Parathyroid adenoma (tissue), 2 donors: ENCODE data around the gene MAP7.

ENCODE experiments used
- H2AFZ ChIP-seq: fragments of 300-600 bp; sonication (generic); one replicate; pipeline ENCODE4 v1.7.0; 2017; ENCODE audit warnings: antibody characterized with exemption, mild to moderate bottlenecking
- H3K27ac ChIP-seq: fragments of 300-600 bp; sonication (generic); one replicate; pipeline ENCODE4 v1.7.0; 2017
- H3K27me3 ChIP-seq: fragments of 300-600 bp; sonication (generic); one replicate; pipeline ENCODE4 v1.7.0; 2017; ENCODE audit warnings: low read length; ENCODE audit not compliant: control insufficient read depth, insufficient read depth
- H3K36me3 ChIP-seq: fragments of 300-600 bp; sonication (generic); one replicate; pipeline ENCODE4 v1.7.0; 2017; ENCODE audit warnings: low read length; ENCODE audit not compliant: control insufficient read depth, insufficient read depth
- H3K4me1 ChIP-seq: fragments of 300-600 bp; sonication (generic); one replicate; pipeline ENCODE4 v1.7.0; 2017; ENCODE audit warnings: control low read depth
- H3K4me2 ChIP-seq: fragments of 300-600 bp; sonication (generic); one replicate; pipeline ENCODE4 v1.7.0; 2017; ENCODE audit warnings: low read length
- H3K4me3 ChIP-seq: fragments of 300-600 bp; sonication (generic); one replicate; pipeline ENCODE4 v1.7.0; 2017; ENCODE audit warnings: low read depth, low read length
- H3K79me2 ChIP-seq: fragments of 300-600 bp; sonication (generic); one replicate; pipeline ENCODE4 v1.7.0; 2017; ENCODE audit warnings: control low read depth
- H3K9ac ChIP-seq: fragments of 300-600 bp; sonication (generic); one replicate; pipeline ENCODE4 v1.7.0; 2017; ENCODE audit warnings: mild to moderate bottlenecking
- H3K9me3 ChIP-seq: fragments of 300-600 bp; sonication (generic); one replicate; pipeline ENCODE4 v1.7.0; 2017; ENCODE audit warnings: low read length; ENCODE audit not compliant: control insufficient read depth
- TF ChIP-seq, protein P1 (sequence below): fragments of 300-600 bp; sonication (generic); IDR thresholded peaks from one replicate; pipeline ENCODE4 v1.7.0; 2017; ENCODE audit warnings: antibody characterized with exemption, mild to moderate bottlenecking
- donor health status: primary hyperparathyroidism.

Gene MAP7

GRCh38 chr6:136471922-136472321 lies 78.3 kb downstream of the MAP7 start:
- H2AFZ ChIP-seq = no peak overlapping the region
- no peak overlapping the region for H3K27ac ChIP-seq
- H3K9me3 ChIP-seq = no peaks in the 10 kb centered on the region
- peaks cover 16% of the 10 kb centered on the region for H3K4me1 ChIP-seq
- no peak overlapping the region for H3K4me3 ChIP-seq
- H3K79me2 ChIP-seq = peaks cover 17% of the 10 kb centered on the region
- TF ChIP-seq, protein P1, sequence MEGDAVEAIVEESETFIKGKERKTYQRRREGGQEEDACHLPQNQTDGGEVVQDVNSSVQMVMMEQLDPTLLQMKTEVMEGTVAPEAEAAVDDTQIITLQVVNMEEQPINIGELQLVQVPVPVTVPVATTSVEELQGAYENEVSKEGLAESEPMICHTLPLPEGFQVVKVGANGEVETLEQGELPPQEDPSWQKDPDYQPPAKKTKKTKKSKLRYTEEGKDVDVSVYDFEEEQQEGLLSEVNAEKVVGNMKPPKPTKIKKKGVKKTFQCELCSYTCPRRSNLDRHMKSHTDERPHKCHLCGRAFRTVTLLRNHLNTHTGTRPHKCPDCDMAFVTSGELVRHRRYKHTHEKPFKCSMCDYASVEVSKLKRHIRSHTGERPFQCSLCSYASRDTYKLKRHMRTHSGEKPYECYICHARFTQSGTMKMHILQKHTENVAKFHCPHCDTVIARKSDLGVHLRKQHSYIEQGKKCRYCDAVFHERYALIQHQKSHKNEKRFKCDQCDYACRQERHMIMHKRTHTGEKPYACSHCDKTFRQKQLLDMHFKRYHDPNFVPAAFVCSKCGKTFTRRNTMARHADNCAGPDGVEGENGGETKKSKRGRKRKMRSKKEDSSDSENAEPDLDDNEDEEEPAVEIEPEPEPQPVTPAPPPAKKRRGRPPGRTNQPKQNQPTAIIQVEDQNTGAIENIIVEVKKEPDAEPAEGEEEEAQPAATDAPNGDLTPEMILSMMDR = no peak
- no peaks in the 10 kb centered on the region for H3K36me3 ChIP-seq
- H3K27me3 ChIP-seq = no peaks in the 10 kb centered on the region
- H3K9ac ChIP-seq = no peak overlapping the region
- no peak overlapping the region for H3K4me2 ChIP-seq

DNA sequence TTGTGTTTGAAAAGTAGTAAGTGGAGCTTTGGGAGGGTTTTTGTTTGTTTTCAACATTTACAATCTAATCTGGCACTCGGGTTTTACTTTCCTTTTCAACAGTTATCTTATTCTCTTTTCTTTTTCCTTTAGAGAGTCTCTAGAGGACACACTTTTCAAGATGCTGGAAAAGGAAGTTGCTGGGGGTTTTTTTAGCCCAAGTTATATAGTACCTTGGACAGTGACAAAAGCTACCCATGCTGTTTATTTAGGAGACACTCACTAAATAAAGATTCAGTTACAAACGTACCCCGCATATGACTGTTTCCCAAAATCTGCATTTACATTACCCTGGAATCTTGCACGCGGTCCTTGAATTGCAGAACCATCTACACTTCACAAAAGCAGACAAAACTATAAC lies 78.8 kb downstream of the MAP7 start:
- no peak overlapping the region for H3K9ac ChIP-seq

GRCh38 chr6:136470044-136470443 lies 80.2 kb downstream of the MAP7 start:
- TF ChIP-seq, protein P1 = no peak
- Histone ChIP-seq H3K36me3 (no peaks in the 10 kb centered on the region), H3K79me2 (peaks cover 13% of the 10 kb centered on the region), H2AFZ (no peak overlapping the region), H3K4me3 (no peak overlapping the region), H3K4me1 (peaks cover 16% of the 10 kb centered on the region), H3K27ac (no peak overlapping the region), H3K4me2 (no peak overlapping the region), H3K9ac (no peak overlapping the region), H3K27me3 (no peaks in the 10 kb centered on the region), H3K9me3 (no peaks in the 10 kb centered on the region)

More for the DNA sequence above, 78.8 kb downstream of the MAP7 start:
- H3K9me3 ChIP-seq = no peaks in the 10 kb centered on the region
- peaks cover 14% of the 10 kb centered on the region for H3K79me2 ChIP-seq
- H3K36me3 ChIP-seq = no peaks in the 10 kb centered on the region
- H3K4me1 ChIP-seq = peaks cover 16% of the 10 kb centered on the region
- H2AFZ ChIP-seq = no peak overlapping the region
- H3K27me3 ChIP-seq = no peaks in the 10 kb centered on the region
- H3K4me2 ChIP-seq = no peak overlapping the region
- H3K27ac ChIP-seq = no peak overlapping the region
- no peak overlapping the region for H3K4me3 ChIP-seq
- TF ChIP-seq, protein P1 = no peak

GRCh38 chr6:136469154-136469553 lies 81.1 kb downstream of the MAP7 start:
- no peak overlapping the region for H2AFZ ChIP-seq
- H3K9me3 ChIP-seq = no peaks in the 10 kb centered on the region
- H3K4me2 ChIP-seq = no peak overlapping the region
- TF ChIP-seq, protein P1 = no peak
- no peaks in the 10 kb centered on the region for H3K36me3 ChIP-seq
- H3K79me2 ChIP-seq = peaks cover 7% of the 10 kb centered on the region
- H3K27me3 ChIP-seq = no peaks in the 10 kb centered on the region
- no peak overlapping the region for H3K4me3 ChIP-seq
- H3K4me1 ChIP-seq = peaks cover 16% of the 10 kb centered on the region
- no peak overlapping the region for H3K9ac ChIP-seq
- H3K27ac ChIP-seq = no peak overlapping the region

DNA sequence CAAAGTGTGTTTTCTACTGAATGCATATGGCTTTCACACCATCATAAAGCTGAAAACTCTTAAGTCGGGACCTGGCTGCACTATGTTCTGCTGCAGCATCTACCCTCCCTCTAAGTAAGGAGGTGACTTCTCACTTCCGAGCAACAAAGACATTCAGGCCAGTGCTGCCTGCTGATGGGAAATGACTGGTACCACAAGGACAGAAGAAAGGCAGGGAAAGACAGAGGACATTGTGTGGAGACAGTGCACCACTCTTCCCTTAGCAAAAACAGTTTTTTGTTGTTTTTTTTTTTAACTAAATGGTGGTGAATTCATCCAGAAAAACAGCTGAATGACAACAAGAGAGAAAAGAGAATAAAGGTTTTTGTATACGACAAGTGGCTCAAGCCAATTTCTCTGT lies 81.5 kb downstream of the MAP7 start:
- TF ChIP-seq, protein P1 = no peak
- H3K4me2 ChIP-seq = no peak overlapping the region
- H3K4me1 ChIP-seq = peaks cover 16% of the 10 kb centered on the region
- H3K79me2 ChIP-seq = peaks cover 6% of the 10 kb centered on the region
- no peak overlapping the region for H3K9ac ChIP-seq
- no peak overlapping the region for H3K27ac ChIP-seq
- no peaks in the 10 kb centered on the region for H3K36me3 ChIP-seq
- no peaks in the 10 kb centered on the region for H3K27me3 ChIP-seq
- H3K9me3 ChIP-seq = no peaks in the 10 kb centered on the region
- H2AFZ ChIP-seq = no peak overlapping the region
- no peak overlapping the region for H3K4me3 ChIP-seq
